HG02973 (cell line): ENCODE measurements around the gene GRAMD1B.

Experiments
- ATAC-seq: cut with Tn5 transposase; IDR thresholded peaks from one replicate; pipeline ENCODE4 v1.9.1; 2021; ENCODE audit warnings: moderate library complexity; ENCODE audit not compliant: unreplicated experiment

The GRAMD1B gene

GRCh38 chr11:123408619-123409455 is 21.2 kb upstream of the GRAMD1B start:
- ATAC-seq: no peak

- no peak for ATAC-seq
Observed at GRCh38 chr11:123409456-123410217, 20.4 kb upstream of the GRAMD1B start.

- ATAC-seq: no peak
Observed at GRCh38 chr11:123410218-123410549, 19.9 kb upstream of the GRAMD1B start.

- ATAC-seq: no peak
Observed at GRCh38 chr11:123413636-123414035, 16.4 kb upstream of the GRAMD1B start.

- ATAC-seq: no peak
Observed at GRCh38 chr11:123416566-123416965, 13.5 kb upstream of the GRAMD1B start.

GRCh38 chr11:123418351-123419114 is 11.5 kb upstream of the GRAMD1B start:
- ATAC-seq: no peak

- no peak for ATAC-seq
Observed at GRCh38 chr11:123419731-123420452, 10.2 kb upstream of the GRAMD1B start.

GRCh38 chr11:123421589-123421988 is 8.5 kb upstream of the GRAMD1B start:
- ATAC-seq: no peak

GRCh38 chr11:123425367-123425766 is 4.7 kb upstream of the GRAMD1B start:
- ATAC-seq: no peak

GRCh38 chr11:123426789-123427188 is 3.3 kb upstream of the GRAMD1B start:
- no peak for ATAC-seq

GRCh38 chr11:123427405-123427804 is 2.7 kb upstream of the GRAMD1B start:
- ATAC-seq: no peak

- ATAC-seq: no peak
Observed at GRCh38 chr11:123428116-123428715, 1.9 kb upstream of the GRAMD1B start.

- ATAC-seq: no peak
Observed at GRCh38 chr11:123429336-123429735, 733 bp upstream of the GRAMD1B start.

GRCh38 chr11:123430721-123431497 is 840 bp downstream of the GRAMD1B start:
- ATAC-seq: peak; percentile 42

- ATAC-seq: no peak
Observed at GRCh38 chr11:123431619-123432018, 1.6 kb downstream of the GRAMD1B start.

GRCh38 chr11:123434262-123434661 is 4.2 kb downstream of the GRAMD1B start:
- no peak for ATAC-seq

GRCh38 chr11:123434911-123435310 is 4.8 kb downstream of the GRAMD1B start:
- ATAC-seq: no peak

GRCh38 chr11:123437236-123437979 is 7.3 kb downstream of the GRAMD1B start:
- no peak for ATAC-seq

- no peak for ATAC-seq
Observed at GRCh38 chr11:123438131-123438627, 8.1 kb downstream of the GRAMD1B start.
